Stimulated activated CD4-positive, alpha-beta T cell treated with anti-CD3 and anti-CD28 coated beads, TNF-alpha, amount 100 ng/mL, for 4 hours (primary cell): ENCODE measurements around the gene SLC26A2.
"Not testable (repeated sequence)": the region's sequence is repeated elsewhere in the genome, so short reads cannot be mapped to it uniquely, and the experiment has no call there.

Experiments used
- DNase-seq, 3 experiments: peaks; one replicate each; pipeline ENCODE4 v3.0.0-alpha.2; 2020; ENCODE audit warnings: low read depth in 3 of 3

SLC26A2 gene

DNA sequence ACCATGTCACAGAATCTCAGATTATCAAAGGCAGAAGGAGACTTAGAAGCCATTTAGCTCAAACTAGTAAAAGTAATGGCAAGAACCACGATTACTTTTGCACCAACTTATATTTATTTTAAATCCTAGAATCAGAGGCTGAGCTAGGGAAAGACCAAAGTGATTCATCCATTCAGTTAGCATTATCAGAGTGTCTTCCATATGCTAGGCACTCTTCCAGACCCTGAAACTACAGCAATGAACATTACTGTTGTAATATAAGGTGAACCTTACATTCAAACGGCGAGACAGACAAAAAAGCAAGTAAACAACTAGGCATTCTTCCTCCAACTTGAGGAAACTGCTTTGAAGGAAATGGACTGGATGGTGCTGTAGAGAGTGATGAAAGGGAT is 23.9 kb upstream of the SLC26A2 start:
- DNase-seq, result no peak

GRCh38 chr5:149937610-149938009 is 22.9 kb upstream of the SLC26A2 start:
- DNase-seq, result no peak

DNA sequence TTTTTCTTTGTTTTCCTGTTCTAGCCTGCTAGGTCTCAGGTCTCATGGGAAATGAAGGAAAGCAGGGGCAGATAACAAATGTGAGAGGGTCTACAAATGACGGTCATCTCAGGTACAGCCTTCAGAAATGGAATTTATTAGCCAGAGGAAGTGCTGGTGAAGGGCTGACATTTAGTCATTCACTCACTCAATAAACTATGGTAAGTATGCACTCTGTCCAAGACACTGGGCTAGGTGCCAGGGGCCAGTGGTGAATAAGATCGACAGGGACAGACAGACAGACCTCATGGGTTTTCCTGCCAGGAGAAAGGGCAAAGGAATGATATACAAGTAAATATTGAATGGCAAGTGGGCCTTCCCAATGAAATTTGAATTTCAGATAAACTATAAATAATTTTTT is 22.3 kb upstream of the SLC26A2 start:
- DNase-seq, result no peak

DNA sequence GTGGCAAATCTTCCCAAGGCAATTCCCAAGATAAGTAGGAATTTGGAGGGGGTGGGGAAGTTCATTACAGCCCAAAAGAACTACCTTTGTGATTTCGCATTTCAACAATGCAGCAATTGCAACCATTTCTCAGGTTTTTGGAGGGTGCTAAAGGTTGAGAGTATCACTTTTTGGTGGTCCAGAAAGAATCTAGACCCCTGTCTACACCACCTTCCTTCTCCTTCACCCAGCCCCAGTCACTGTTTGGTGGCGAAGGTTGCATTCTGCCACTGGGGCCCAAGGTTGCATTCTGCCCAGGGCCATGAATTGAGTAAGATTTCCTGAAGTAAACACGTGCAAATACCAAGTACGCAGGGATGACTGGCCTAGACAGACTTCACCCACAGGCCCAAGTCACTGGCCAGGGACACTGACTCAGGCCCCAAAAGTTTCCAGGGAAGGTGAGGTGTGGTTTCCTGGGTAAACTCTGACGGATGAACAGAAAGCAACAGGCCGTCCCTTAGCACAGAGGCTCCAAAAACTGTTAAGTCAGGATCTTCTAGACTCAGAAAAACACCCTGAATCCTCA is 21.7 kb upstream of the SLC26A2 start:
- DNase-seq, result no peak

GRCh38 chr5:149939546-149939945 is 21.0 kb upstream of the SLC26A2 start:
- no peak for DNase-seq

DNA sequence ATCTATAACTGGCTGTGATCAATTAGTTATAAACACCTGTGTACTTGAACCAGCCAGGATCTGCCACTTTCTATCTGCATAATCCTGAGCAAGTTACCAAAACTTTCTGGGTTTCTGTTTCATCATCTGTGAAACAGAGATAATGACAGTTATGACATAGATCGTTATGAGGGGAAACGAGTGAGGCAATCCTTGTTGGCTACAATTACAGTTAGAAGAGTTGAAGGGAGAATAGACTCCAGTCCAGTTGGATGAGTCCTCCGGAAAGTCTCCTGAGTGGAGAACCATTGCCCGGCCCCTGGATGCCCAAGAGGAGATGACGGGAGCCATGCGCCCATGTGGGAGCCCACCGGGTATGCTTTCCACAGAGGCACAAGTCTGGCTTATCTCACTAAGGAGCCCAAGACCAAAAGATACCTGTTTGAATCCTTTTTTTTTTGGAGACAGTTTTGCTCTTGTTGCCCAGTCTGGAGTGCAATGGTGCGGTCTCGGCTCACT is 20.4 kb upstream of the SLC26A2 start:
- no peak for DNase-seq

- DNase-seq, result no peak
Observed at GRCh38 chr5:149940941-149941644, 19.5 kb upstream of the SLC26A2 start.

DNA sequence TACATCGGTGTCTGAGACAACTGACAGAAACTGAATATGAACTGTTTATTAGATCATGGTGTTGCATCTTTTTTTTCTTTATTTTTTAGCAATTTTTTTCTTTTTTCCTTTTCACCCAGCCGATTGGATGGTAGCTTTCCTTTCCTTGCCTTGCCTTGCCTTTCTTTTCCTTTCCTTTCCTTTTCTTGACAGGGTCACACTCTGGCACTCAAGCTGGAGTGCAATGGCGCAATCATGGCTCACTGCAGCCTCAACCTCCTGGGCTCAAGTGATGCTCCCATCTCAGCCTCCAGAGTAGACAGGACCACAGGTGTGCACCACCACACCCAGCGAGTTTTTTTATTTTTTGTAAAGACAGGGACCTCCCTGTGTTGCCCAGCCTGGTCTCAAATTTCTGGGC is 18.8 kb upstream of the SLC26A2 start:
- DNase-seq, result no peak

DNA sequence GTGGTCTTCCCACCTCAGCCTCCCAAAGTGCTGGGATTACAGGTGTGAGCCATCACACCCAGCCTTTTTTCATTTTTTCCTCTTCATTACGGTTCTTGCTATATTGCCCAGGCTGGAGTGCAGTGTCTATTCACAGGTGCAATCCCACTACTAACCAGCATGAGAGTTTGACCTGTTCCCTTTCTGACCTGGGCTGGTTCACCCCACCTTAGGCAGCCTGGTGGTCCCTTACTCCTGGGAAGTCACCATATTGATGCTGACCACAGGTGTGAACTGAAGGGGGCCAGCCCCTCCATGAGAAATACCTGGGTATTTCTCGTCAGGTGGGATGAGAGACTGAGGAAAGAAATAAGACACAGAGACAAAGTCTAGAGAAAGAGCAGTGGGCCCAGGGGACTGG is 18.4 kb upstream of the SLC26A2 start:
- no peak for DNase-seq

- DNase-seq, result not testable (repeated sequence)
Observed at GRCh38 chr5:149942741-149943169, 17.8 kb upstream of the SLC26A2 start.

GRCh38 chr5:149943177-149943949 is 17.2 kb upstream of the SLC26A2 start:
- DNase-seq, result not testable (repeated sequence)

GRCh38 chr5:149944666-149945065 is 15.9 kb upstream of the SLC26A2 start, which contains the start of gene PDE6A:
Gene PDE6A (minus strand): TSS chr5:149944793. CDS start chr5:149944673, 120 bp downstream.
- DNase-seq, result no peak

DNA sequence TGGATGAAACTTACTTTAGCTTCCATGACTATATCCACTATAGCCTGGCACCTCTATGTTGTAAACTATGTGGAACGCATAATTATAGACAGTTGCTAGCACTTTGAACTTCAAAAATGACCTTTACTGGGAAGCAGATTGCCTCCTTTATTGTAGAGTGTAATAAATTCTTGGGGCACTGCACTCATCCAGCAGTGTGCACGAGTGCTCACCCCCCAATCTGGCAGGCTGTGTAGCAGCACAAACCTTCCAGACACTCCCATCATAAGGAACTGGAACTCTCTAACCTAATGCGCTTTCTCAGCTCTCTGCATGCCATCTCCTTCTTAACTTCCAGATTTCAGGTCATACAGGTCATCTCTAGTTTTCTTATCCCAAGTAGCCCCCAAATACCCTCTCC is 14.4 kb upstream of the SLC26A2 start:
- no peak for DNase-seq

DNA sequence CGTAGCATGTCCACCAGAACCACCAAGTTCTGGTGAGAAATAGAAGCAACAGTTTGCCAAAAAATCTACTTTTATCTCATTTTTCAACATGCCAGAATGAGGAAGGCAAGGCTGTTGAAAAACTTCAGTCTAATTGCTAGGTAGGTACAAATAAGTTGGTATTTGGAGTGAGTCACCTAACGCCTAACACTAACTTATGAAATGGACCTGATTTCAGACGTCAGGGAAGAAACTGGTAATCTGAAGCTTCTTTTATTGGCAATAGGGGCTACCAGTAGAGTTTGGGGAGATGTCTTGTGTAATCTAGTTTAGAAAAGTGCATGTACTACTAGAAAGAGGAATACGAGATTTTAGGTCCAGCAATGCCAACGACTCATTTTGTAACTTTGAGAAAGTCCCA is 11.6 kb upstream of the SLC26A2 start:
- DNase-seq, result no peak

- DNase-seq, result no peak
Observed at GRCh38 chr5:149951138-149951749, 9.3 kb upstream of the SLC26A2 start.

DNA sequence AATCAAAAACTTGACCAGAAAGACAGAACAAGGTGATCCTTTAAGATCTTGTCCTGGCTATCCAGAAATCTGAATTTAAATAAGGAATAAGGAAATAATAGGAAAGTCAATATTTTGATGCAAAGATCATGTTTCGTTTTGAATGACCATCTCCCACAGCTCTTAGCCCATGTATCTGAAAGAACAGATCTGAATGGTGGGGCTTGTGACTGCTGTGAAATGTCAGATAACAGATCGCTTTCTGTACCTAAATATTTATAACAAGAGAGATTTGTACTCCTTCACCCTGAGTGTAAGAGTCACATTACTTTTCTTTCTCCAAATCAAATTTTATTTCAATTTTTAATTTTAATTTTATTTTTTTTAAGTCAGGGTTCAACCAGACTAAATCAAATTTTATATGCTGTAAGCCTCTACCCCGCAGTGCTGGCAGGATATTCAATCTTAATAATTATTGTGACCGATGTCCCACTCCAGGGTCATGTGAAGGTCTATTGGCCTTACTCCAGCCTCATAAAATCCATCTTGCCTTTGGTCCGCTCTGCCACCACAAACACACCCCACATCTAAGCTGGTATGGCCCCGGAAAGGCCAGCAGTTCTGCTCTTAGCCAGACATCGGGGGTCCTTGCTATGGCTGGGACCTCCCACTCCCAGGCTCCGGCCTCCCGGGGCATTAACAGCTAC is 7.0 kb upstream of the SLC26A2 start:
- DNase-seq, result no peak

DNA sequence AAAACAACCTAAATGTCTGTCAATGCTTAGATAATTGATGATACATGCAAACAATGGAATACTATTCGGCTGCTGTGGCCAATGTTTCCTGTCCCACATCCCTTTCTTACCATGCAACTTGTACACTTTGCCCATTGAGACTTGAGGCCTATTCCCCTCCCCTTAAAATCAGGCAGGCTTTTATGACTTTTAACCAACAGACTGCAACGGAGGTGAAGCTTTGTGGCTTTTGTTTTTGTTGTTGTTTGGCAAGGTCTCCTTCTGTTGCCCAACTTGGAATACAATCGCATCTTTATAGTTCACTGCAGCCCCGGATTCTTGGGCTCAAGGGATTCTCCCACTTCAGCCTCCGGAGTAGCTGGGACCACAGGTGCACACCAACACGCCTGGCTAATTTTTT is 5.8 kb upstream of the SLC26A2 start:
- DNase-seq, result no peak

- DNase-seq, result no peak
Observed at GRCh38 chr5:149956685-149957084, 3.9 kb upstream of the SLC26A2 start.

- DNase-seq, result no peak
Observed at GRCh38 chr5:149957855-149958254, 2.7 kb upstream of the SLC26A2 start.

DNA sequence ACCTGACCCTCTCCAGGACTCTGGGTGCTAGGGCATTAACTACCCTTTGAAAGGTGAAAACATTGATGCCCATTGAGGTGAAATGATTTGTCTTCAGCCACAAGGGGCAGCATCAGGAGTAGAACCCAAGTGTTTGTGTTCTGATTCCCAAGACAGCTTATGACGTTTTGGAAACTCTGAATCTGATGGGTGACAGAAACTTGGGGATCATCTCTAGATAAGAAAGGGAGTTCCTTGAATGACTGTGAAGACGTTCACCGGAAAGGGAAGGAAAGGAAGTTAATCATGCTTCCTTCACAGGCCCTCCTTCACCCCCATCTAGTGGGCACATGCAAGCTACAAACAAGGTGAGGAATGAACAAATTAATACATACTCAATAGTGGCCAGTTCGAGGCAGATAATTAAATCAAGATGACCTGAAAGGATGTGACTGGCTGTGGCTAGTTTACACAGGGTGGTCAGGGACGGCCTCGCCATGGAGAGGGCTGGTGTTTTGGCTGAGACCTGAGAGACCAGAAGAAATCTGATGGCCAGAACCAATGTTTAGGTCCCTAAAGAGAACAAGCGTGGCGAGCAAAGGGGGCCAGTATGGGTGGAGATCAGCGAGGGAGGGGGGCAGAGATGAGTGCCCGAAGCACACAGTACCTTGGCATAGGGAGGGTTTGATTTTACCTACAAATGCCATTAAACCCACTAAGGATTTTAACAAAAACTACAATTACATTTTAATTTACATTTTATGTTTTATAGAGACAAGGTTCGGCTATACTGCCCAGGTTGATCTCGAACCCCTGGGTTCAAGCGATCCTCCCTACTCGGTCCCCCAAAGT is 937 bp upstream of the SLC26A2 start:
- DNase-seq, result peak in 2 of 3 experiments; percentile 19 to 29

- DNase-seq, result no peak
Observed at GRCh38 chr5:149961186-149961685, 678 bp downstream of the SLC26A2 start.
